OCI-M2 (cell line): Measurements from ENCODE around the gene PRKCI.
"Not testable (repeated sequence)": the region's sequence is repeated elsewhere in the genome, so short reads cannot be mapped to it uniquely, and the experiment has no call there.

ENCODE experiments used
- DNase-seq: peaks from one replicate; lab custom pipeline; 2025; ENCODE audit not compliant: unreplicated experiment; lab: John Stamatoyannopoulos, UW

PRKCI gene

GRCh38 chr3:170338690-170339340 lies 116.6 kb downstream of the PRKCI start:
- no peak for DNase-seq

GRCh38 chr3:170342273-170342672 lies 120.0 kb downstream of the PRKCI start:
- DNase-seq, result not testable (repeated sequence)

- DNase-seq, result not testable (repeated sequence)
Measured at GRCh38 chr3:170343859-170344258, 121.6 kb downstream of the PRKCI start.

- no peak for DNase-seq
Measured at GRCh38 chr3:170344971-170345370, 122.7 kb downstream of the PRKCI start.

- DNase-seq, result no peak
Measured at GRCh38 chr3:170346481-170347392, 124.5 kb downstream of the PRKCI start.

- no peak for DNase-seq
Measured at GRCh38 chr3:170350515-170351413, 128.5 kb downstream of the PRKCI start.

- no peak for DNase-seq
Measured at GRCh38 chr3:170352936-170353335, 130.7 kb downstream of the PRKCI start.

GRCh38 chr3:170353485-170353884 lies 131.3 kb downstream of the PRKCI start:
- DNase-seq, result no peak

GRCh38 chr3:170354760-170355159 lies 132.5 kb downstream of the PRKCI start:
- DNase-seq, result no peak
